Endothelial cell of umbilical vein (primary cell): ENCODE data around the gene FAM83F. TPM values are rescaled to one million over a fixed set of nuclear protein-coding genes. Genes with fewer than 3 reads are reported as not detected.

ENCODE experiments used
- BruUV-seq: library from RNA; stranded (reverse); fragments of 400-500 nt; replicated peaks from 2 replicates; lab custom pipeline; 2021; lab: Mats Ljungman, UMichigan
- CTCF ChIA-PET: fragments of 300-600, 350-600 bp; sonication (Branson Sonifier 250); formaldehyde crosslinking; loops from one replicate; lab custom pipeline; 2021; ENCODE audit warnings: antibody characterized with exemption, inconsistent platforms; lab: Charles Lee
- POLR2A ChIA-PET: fragments of 300-600, 350-600 bp; sonication (Branson Sonifier 250); formaldehyde crosslinking; loops from one replicate; lab custom pipeline; 2021; ENCODE audit warnings: antibody characterized with exemption, inconsistent platforms; lab: Charles Lee
- DNase-seq: peaks from one replicate; pipeline ENCODE4 v3.0.0-alpha.2; 2011; ENCODE audit warnings: low read depth, low spot score
- FAIRE-seq: peaks from 2 replicates; lab custom pipeline; 2011; peaks lifted over from hg19 to GRCh38; lab: Jason Lieb, UNC
- H2AFZ ChIP-seq: 2 replicates; pipeline ENCODE4 v1.6.0; 2012; ENCODE audit warnings: low read depth, low read length, control low read depth, inconsistent platforms
- H3K27ac ChIP-seq: 2 replicates; pipeline ENCODE4 v1.5.1; 2011; ENCODE audit warnings: low read depth, mild to moderate bottlenecking, control low read depth, low read length, moderate library complexity; ENCODE audit not compliant: insufficient read depth
- H3K27me3 ChIP-seq, 2 experiments: 2 replicates each; pipeline versions ENCODE4 v1.6.0 to v1.6.1; 2011; ENCODE audit warnings: low read length in 2 of 2, mixed read lengths in 1 of 2; ENCODE audit not compliant: control insufficient read depth in 2 of 2, insufficient read depth in 2 of 2
- H3K36me3 ChIP-seq, 2 experiments: 2 replicates in 1 of 2; 3 replicates in 1 of 2; pipeline ENCODE4 v1.5.1; 2011; ENCODE audit warnings: low read length in 2 of 2, mild to moderate bottlenecking in 1 of 2, moderate library complexity in 1 of 2; ENCODE audit not compliant: control insufficient read depth in 2 of 2, insufficient read depth in 2 of 2; ENCODE audit errors: extremely low read depth in 1 of 2
- H3K4me1 ChIP-seq: 3 replicates; pipeline ENCODE4 v1.5.1; 2011; ENCODE audit warnings: mild to moderate bottlenecking, low read length; ENCODE audit not compliant: control insufficient read depth, insufficient read depth; ENCODE audit errors: extremely low read depth
- H3K4me2 ChIP-seq: 2 replicates; pipeline ENCODE4 v1.6.1; 2011; ENCODE audit warnings: low read length, control low read depth, mixed read lengths; ENCODE audit not compliant: insufficient read depth
- H3K4me3 ChIP-seq, 3 experiments: fragments of 200-600 bp in 1 of 3; sonication (generic), shearing (Covaris generic) in 1 of 3; replicated peaks in 1 of 3; 2 replicates each; pipeline ENCODE4 v1.5.1; 2011 to 2016; ENCODE audit warnings: control low read depth in 3 of 3, low read length in 3 of 3, mild to moderate bottlenecking in 2 of 3, inconsistent platforms in 1 of 3, low read depth in 1 of 3, moderate library complexity in 1 of 3; ENCODE audit not compliant: insufficient read depth in 1 of 3
- H3K79me2 ChIP-seq: 2 replicates; pipeline ENCODE4 v1.6.0; 2012; ENCODE audit warnings: low read length, inconsistent platforms; ENCODE audit not compliant: control insufficient read depth, insufficient read depth
- H3K9ac ChIP-seq: replicated peaks from 2 replicates; pipeline ENCODE3; 2011; ENCODE audit warnings: low read length, control low read depth; ENCODE audit not compliant: insufficient read depth; ENCODE audit errors: extremely low read depth
- H3K9me1 ChIP-seq: replicated peaks from 3 replicates; pipeline ENCODE4 v1.6.0; 2011; ENCODE audit warnings: mild to moderate bottlenecking, low read length; ENCODE audit not compliant: control insufficient read depth, insufficient read depth; ENCODE audit errors: extremely low read depth
- H3K9me3 ChIP-seq: replicated peaks from 2 replicates; pipeline ENCODE4 v1.5.1; 2012; ENCODE audit warnings: low read length, inconsistent platforms; ENCODE audit not compliant: control insufficient read depth, insufficient read depth
- H4K20me1 ChIP-seq: replicated peaks from 2 replicates; pipeline ENCODE3; 2011; ENCODE audit warnings: mild to moderate bottlenecking, low read length; ENCODE audit not compliant: control insufficient read depth, insufficient read depth; ENCODE audit errors: extremely low read depth
- CTCF ChIP-seq, 2 donors: IDR thresholded peaks; 1 replicate in 1 of 2; 2 replicates in 1 of 2; pipeline ENCODE4 v1.5.1; 2011; ENCODE audit warnings: low read length in 2 of 2, mild to moderate bottlenecking in 2 of 2, moderate library complexity in 2 of 2, control low read depth in 1 of 2, inconsistent platforms in 1 of 2, low read depth in 1 of 2; ENCODE audit not compliant: insufficient read depth in 1 of 2; ENCODE audit errors: extremely low read depth in 1 of 2
- EZH2 ChIP-seq: IDR thresholded peaks from 2 replicates; pipeline ENCODE4 v1.6.1; 2012; ENCODE audit warnings: borderline replicate concordance, low read depth, mild to moderate bottlenecking, moderate library complexity, low read length, inconsistent platforms; ENCODE audit not compliant: severe bottlenecking
- FOS ChIP-seq: IDR thresholded peaks from 2 replicates; pipeline ENCODE4 v1.6.1; 2011; ENCODE audit warnings: mild to moderate bottlenecking, low read length, moderate library complexity, borderline replicate concordance; ENCODE audit not compliant: insufficient read depth
- GATA2 ChIP-seq: IDR thresholded peaks from 2 replicates; pipeline ENCODE4 v1.7.0; 2011; ENCODE audit warnings: low read depth, mild to moderate bottlenecking, moderate library complexity, mixed read lengths, low read length; ENCODE audit not compliant: insufficient read length, insufficient read depth
- JUN ChIP-seq: IDR thresholded peaks from 2 replicates; pipeline ENCODE4 v1.6.1; 2011; ENCODE audit warnings: borderline replicate concordance, low read depth; ENCODE audit not compliant: insufficient read length, insufficient read depth
- MYC ChIP-seq: IDR thresholded peaks from one replicate; pipeline ENCODE4 v1.6.1; 2011; ENCODE audit warnings: mild to moderate bottlenecking, low read depth, low read length
- POLR2A ChIP-seq: IDR thresholded peaks from 2 replicates; pipeline ENCODE4 v1.6.1; 2012; ENCODE audit warnings: low read depth, mild to moderate bottlenecking, control low read depth, low read length
- POLR2AphosphoS5 ChIP-seq: IDR thresholded peaks from 2 replicates; pipeline ENCODE4 v1.6.1; 2012; ENCODE audit warnings: low read depth, mild to moderate bottlenecking, control low read depth, low read length, moderate library complexity; ENCODE audit not compliant: insufficient read depth
- dilution Hi-C: fragments of 300-500 bp; cut with MboI; formaldehyde crosslinking; loops from one replicate; pipeline ENCODE4 v1.15.0; 2019; ENCODE audit warnings: low sequenced_read_pairs; ENCODE audit not compliant: extremely low pct_ligation_motif_present
- intact Hi-C: fragments of 100-400 bp; cut with micrococcal nuclease; formaldehyde crosslinking; loops from one replicate; pipeline ENCODE4 v1.10.0; 2022
- polyA plus RNA-seq, 4 experiments: library from polyadenylated mRNA; depleted of rRNA in 3 of 4; stranded (reverse) in 3 of 4; unstranded in 1 of 4; fragments of >200 nt; gene quantifications; 2 replicates each; pipeline versions ENCODE4 v1.2.1 to v1.2.3, GENCODE V29; 2011 to 2012; ENCODE audit warnings: missing spikeins in 1 of 4
- total RNA-seq: library from RNA; stranded (reverse); gene quantifications from 2 replicates; pipeline ENCODE4 v1.2.3, GENCODE V29; 2021
- TF ChIP-seq, protein P1 (sequence below): IDR thresholded peaks from 2 replicates; pipeline ENCODE4 v1.6.1; 2011; ENCODE audit not compliant: insufficient read depth, insufficient read length

Gene FAM83F
- total and polyA plus RNA-seq, 2 donors (not counting 3 experiments of a cell fraction or from before 2014, with no cell fraction given), result not detected

DNA sequence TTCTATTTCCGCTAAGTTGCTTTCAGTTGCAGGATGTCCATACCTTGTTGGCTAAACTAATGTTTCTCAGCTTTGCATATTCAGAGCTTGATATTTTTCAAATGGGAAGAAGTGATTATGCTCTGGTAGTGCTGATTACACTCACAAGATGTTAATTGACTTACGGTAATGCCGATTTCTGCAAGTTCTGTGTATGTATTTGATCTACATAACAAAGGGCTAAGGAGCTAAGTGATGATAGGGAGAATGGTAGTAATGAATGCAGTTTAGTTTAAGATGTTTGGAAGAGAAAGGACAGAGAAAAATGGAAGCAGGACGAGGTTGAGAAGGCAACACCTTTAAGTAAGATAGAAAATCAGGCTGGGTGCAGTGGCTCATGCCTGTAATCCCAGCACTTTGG lies 61.4 kb downstream of the FAM83F start:
- H3K36me3 ChIP-seq, result no peaks in the 10 kb centered on the region
- no peaks in the 10 kb centered on the region for H3K9me3 ChIP-seq
- ChIA-PET POLR2A (no interaction called here), CTCF (interaction anchor here (1.1 to 1.8 kb wide), 3 partner anchors 9 to 291 kb away, joined by 4 to 6 read pairs (median 6); no protein-coding TSS in a partner anchor)
- BruUV-seq, result no TSS peak
- H3K27me3 ChIP-seq, result peaks cover 0 to 4% of the 10 kb centered on the region in 2 experiments
- TF ChIP-seq POLR2A (no peak), FOS (no peak), MYC (no peak), EZH2 (no peak), POLR2AphosphoS5 (no peak), CTCF (IDR thresholded peaks at IDR 0.05; ENCODE audit: extremely low read depth in 1 of 2, insufficient read depth in 1 of 2, low read depth in 1 of 2, low read length in 2 of 2) (no peak), JUN (no peak), GATA2 (no peak)
- TF ChIP-seq, protein P1, sequence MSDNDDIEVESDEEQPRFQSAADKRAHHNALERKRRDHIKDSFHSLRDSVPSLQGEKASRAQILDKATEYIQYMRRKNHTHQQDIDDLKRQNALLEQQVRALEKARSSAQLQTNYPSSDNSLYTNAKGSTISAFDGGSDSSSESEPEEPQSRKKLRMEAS, result no peak
- H3K4me1 ChIP-seq, result peaks cover 33% of the 10 kb centered on the region
- no peak overlapping the region for H3K4me2 ChIP-seq
- no peak overlapping the region for H3K27ac ChIP-seq
- no peaks in the 10 kb centered on the region for H4K20me1 ChIP-seq
- dilution Hi-C loops (no loop called here), intact Hi-C loops (loop anchor here (5.0 kb wide), 1 partner anchor 291 kb away; the partner anchor contains the start of gene ADSL)
- H2AFZ ChIP-seq, result no peak overlapping the region
- H3K79me2 ChIP-seq, result no peaks in the 10 kb centered on the region
- no peak overlapping the region for H3K4me3 ChIP-seq
- H3K9me1 ChIP-seq, result no peaks in the 10 kb centered on the region
- FAIRE-seq (no peak), DNase-seq (no peak)
- no peak overlapping the region for H3K9ac ChIP-seq
